GM15510 (cell line): ENCODE results near the gene APLF.

ENCODE experiments used
- POLR2A ChIP-seq: IDR thresholded peaks from 3 replicates; pipeline ENCODE4 v1.6.1; 2011; ENCODE audit warnings: borderline replicate concordance; ENCODE audit not compliant: insufficient read length; ENCODE audit errors: extremely low read depth

Gene APLF, protein sequence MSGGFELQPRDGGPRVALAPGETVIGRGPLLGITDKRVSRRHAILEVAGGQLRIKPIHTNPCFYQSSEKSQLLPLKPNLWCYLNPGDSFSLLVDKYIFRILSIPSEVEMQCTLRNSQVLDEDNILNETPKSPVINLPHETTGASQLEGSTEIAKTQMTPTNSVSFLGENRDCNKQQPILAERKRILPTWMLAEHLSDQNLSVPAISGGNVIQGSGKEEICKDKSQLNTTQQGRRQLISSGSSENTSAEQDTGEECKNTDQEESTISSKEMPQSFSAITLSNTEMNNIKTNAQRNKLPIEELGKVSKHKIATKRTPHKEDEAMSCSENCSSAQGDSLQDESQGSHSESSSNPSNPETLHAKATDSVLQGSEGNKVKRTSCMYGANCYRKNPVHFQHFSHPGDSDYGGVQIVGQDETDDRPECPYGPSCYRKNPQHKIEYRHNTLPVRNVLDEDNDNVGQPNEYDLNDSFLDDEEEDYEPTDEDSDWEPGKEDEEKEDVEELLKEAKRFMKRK

DNA sequence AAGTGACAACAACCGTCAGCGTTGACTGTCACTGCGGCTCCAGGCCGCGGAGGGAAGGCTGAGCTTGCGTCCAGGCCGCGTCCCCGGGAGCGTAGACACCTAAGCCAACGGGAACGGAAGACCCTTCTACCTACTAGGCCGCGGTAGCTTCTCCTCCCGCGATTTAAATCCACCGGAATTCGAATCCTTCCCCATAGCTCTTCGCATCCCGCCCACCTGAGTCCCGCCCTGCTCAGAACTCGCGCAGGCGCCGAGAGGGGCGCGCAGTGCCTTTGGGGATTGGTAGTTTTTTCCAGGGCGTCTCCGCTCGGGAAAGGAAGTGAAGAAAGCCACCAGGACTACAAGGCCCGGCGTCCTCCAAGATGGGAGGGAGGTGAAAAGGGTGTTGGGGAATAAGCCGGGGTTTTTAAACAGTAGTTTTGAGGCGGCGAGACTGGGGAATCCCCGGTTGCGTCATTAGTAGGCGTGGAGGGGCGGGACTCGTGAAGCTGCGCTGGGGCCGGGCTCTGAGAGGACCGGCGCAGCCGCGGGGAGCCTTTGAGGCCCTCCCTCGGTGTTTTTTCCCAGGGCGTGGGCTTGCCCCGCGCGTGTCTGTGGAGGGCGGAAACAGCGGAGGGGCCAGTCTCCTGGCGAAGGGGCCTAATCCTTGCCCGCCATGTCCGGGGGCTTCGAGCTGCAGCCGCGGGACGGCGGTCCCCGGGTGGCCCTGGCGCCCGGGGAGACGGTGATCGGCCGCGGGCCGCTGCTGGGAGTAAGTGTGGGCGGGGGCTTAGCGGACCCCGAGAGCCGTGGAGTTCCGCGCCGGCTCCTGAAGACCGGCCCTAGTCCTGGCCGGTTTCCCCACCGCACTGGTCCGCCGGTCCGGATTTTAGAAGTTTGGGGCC is at the start of gene APLF, which contains the start of gene FBXO48:
APLF (plus strand) TSS at position 509 of the 884 bp plus-strand sequence; CDS start at position 656, 147 bp downstream.
FBXO48 (minus strand) TSS at position 218 of the 884 bp plus-strand sequence. CDS start 2,149 bp downstream, outside the sequence.
- peak; percentile 82 for TF ChIP-seq POLR2A

DNA sequence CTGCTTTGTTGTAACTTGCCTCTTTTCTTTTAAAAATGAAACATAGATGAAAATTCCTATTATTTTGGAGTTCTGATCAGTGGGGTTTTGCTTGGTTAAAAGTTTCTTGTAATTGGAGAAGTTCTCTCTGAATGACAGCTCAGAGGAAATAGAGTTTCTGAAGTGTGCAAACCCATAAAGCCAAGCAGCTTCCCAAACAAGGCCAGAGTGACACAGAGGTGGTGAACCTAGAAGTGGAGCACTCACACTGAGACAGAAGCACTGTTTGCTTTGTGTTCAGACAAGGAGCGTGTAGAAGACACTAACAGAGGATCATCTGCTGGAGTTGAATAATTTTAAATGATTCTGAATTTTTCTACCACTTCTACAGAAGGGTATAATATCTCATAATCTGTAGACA is 49.5 kb upstream of the APLF start:
- TF ChIP-seq POLR2A: no peak

DNA sequence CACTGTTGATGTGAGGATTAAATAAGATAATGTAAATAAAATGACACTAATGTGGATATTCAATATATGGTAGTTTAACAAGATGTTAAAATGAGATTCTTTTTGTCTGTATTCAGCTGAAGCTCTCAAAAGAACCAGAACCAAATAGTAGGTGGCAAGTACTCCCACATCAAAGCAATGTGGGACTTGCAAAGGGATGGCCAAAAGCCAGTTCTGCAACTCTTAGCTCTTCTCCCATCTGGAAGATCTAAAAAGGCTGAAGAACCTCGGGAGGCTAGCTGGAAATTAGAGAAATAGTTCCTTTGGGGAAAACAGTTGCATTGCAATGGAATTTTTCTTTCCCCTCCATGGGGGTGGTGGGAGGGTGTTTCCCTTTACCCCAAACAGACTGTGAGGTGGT is 49.0 kb upstream of the APLF start:
- TF ChIP-seq POLR2A: no peak

DNA sequence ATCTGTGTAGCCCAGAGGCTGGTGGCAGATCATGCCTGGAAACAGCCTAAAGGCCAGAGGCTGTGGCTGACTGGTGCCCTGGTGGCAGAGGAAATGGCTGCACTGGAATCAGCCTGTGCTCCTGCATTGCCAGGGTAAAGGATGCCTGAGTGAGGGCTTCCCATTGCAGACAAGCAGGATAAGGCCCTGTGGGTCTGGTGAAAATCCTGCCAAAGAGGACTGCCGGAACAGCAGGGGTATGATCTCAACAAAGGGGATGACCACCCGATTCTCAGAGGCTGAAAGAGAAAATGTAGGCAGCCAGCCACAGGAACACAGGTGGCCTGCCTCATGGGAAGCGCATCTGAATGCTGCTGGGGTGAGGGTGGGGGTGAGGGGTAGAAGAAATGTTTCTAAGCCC is 48.5 kb upstream of the APLF start:
- no peak for TF ChIP-seq POLR2A

DNA sequence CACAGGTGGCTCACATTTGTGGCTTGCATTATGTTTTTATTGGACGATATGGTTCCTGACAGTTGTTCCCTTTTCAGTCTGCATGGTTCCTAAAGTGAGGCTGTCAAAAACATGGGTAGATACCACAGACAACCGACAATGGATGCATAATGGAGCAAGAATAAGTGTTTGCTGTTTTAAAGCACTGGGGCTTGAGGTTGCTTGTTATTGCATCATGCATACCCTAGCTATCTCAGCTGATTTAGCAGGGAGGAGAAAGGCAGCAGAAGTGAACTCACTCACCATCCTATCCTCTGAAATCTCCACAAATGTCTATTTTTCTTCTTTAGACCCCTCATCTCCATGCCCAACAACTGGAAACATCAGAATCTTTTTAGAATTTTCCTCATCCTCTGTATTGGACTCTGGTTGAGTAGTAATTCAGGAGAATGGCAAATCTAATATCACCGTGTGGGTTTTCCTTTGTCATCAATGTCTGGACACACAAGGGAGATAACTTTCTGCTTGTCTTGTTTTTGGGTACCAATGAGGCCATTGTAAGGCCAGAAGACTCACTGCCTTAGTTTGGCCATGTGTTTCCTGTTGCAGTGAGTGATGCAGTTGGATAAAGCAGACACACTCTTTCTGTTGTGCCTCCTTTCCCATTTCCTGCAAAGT is 47.0 kb upstream of the APLF start:
- TF ChIP-seq POLR2A: no peak

DNA sequence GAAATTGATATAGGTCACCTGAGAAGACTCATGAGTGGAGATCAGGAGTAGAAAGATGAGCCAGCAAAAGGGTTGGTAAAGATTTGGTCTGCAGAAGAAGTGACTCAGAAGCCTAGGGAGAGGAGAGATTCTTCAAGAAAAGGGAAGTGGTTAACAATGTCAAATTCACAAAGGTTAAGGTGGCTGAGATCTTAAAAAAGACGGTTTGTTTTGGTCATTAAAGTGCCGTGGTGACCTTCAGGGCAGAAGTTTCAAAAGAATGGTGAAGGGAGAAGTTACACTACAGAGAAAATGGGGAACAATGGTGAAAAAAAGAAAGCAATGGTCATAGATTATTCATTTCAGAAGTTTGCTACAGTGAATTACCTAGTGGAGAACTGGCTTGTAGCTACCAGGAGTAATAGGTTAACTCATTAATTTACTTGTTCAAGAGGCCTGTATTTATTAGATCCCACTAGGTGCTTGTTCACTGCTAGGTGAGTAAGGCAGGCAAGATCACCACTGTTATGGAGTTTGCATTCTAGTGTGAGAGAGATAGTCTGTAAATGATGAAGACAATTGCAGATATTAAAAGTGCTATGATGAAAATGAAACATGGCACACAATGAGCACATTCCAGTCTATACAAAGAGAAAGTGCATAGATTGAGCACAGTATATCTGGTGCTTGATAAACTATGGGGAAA is 43.3 kb upstream of the APLF start:
- TF ChIP-seq POLR2A: no peak

DNA sequence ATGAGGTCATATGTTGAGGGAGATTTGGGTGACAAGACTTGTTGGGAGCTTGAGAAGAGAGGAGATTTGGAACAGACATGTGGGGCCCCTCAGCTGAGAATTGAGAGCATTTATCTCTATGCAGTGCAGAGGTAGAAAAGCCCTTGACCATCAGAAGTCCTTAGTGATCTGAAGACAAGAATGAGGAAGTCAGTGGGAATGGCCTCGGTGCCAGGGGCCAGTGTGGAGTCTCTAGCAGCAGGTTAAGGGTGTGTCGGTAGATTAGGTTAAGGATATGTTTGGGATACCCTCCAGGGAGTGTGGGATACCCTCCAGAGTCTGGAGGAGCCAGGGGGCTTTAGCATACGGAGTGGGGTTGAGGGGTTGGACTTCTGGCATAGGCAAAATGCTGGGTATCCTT is 41.9 kb upstream of the APLF start:
- TF ChIP-seq POLR2A: no peak

DNA sequence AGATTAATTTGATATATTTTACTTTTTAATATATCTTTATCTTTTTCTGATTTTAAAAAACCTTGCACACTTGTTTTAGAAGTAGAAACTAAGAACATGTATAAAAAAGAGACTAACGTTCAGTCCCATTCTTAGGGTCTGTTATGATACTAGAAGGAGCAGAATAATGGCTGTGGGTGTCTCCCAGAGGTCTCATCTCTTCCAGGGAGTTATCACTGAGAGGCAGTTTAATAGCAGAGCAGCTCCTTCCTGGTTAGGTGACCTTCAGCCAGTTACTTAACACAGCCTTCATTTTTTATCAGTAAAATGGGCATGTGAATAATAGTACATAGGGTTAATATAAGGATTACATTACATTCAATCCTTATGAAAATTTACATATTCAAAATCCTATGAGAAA is 40.9 kb upstream of the APLF start:
- no peak for TF ChIP-seq POLR2A

DNA sequence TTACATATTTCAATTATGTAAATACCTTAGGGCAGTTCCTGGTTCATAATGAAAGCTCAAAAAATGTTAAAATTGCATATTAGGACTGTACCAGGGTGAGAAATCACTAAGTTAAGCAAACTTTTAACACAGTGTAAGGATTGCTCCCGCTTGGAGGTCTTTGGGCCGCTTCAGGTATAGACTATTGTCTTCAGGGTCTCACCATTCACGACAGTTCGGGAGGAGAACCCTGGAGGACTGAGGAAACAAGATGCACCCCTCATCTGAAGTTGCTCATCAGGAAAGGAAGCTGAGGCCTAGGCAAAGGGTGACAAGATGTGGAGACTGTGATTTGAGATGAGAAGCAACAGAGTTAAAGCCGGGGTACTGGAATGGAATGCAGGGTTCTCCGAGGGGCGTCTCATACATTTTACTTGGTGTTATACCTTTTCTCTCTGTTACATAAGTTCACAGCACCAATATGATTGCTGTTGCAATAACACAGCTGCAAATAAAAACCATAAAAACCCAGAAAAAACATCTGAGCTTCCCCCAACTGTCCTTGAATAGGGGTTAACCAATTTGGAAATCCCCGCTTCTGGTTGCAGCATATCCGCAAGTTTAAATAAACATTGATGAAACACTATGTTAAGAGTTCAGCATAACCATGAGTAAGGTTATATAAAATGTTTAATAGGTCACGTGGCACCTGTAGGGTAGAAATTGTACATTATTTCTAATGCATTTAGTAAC is 40.4 kb upstream of the APLF start:
- TF ChIP-seq POLR2A: no peak

DNA sequence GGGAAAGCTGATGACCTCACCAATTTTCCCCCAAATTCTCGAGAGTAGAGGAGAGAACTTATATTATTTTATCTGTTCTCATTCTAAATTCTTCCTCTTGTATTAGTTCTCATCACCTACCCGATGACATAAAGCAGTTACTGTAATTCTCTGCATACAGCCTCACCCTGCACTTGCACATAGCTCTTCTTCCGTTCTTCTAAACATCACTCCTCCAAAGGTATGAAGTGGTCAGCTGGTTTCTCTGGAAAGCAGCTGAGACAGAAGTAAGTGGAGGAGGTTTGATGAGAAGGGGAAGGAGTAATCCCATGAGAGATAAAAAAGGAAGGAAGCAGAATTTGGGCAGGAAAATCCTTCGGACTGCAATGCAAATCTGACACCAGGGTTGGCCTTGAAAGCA is 39.3 kb upstream of the APLF start:
- TF ChIP-seq POLR2A: no peak

DNA sequence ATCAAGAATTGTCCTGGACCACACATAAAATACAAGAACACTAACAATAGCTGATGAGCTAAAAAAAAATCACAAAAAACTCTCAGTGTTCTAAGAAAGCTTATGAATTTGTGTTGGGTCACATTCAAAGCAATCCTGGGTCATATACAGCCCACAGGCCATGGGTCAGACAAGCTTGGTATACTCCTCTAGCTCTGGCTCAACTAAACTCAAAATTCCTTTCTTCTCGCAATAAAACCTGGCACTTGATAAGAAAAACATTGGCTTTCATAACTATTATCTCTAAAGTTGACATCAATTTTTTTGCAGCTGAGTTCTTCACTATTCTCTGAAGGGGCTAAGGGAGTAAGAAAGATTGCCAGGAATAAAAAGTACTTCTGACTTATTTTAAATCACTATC is 38.6 kb upstream of the APLF start:
- no peak for TF ChIP-seq POLR2A

DNA sequence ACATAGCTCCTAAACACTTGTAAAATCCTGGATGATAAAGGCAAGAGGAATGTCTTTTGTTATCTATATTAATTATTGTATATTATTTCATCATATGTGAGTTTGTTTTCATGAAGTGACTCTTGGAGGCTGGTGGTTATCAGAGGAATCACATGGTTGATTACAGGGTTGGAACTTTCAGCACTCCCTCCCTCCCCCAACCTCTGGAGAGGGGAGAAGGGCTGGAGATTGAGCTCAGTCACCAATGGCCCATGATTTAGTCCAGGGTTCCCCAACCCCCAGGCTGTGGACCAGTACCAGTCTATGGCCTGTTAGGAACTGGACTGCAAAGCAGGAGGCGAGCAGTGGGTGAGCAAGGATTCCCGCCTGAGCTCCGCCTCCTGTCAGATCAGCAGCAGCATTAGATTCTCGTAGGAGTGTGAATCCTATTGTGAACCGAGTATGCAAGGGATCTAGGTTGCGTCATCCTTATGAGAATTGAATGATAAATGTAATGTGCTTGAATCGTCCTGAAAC is 38.0 kb upstream of the APLF start:
- no peak for TF ChIP-seq POLR2A

DNA sequence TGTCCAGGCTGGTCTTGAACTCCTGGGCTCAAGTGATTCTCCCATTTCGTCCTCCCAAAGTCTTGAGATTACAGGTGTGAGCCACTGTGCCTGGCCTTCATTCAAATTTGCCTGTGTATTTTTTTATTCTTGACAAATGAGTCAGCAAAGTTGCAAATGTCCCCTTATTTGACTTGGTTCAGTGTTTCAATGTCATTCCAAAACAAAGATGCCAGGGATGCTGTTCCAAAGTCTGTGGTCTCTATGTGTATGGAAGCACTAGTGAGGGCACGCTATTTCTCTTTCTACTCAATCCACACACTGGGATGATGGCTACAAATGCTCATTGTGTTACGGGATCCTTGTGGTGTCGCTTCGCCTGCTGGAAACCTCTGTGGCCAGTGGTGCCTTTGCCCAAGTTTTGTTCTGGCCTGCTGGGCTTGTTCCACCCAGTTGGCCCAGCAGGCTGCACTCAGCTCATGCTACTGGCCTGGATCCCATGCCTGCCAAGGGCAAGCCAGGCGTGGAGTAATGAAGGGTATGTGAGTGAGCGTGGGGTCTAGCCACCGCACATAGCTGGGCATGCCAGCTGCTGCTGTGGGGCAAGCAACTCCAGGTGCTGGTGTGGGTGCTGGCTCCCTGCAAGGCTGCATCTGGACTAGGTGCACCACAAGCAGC is 35.9 kb upstream of the APLF start:
- no peak for TF ChIP-seq POLR2A
